GM19395 (cell line): ENCODE data around the gene ZNG1F.
"Not testable (repeated sequence)": the region's sequence is repeated elsewhere in the genome, so short reads cannot be mapped to it uniquely, and the experiment has no call there.

ENCODE experiments used
- ATAC-seq: cut with Tn5 transposase; IDR thresholded peaks from one replicate; pipeline ENCODE4 v1.9.1; 2021; ENCODE audit warnings: mild to moderate bottlenecking, moderate library complexity; ENCODE audit not compliant: unreplicated experiment

ZNG1F gene

DNA sequence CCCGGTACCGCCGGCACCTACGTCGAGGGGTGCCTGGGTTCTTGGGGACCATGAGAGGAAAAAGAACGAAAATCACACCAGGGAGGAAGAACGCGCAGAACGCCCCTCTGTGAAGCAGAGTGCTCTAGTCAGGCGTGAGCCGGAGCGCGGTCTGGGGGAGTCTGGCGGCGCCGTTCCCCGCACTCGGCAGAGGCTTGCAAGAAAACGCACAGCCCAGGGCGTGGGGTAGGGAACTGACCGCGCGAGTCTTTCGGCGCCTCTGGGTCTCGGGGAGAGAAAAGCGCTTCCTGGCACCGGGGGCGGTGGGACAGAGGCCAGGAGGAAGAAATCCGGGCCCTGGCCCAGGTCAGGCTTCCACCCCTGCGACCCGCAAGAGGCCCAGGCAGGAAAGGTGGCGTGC lies 65.3 kb downstream of the ZNG1F start:
- ATAC-seq, result not testable (repeated sequence)

DNA sequence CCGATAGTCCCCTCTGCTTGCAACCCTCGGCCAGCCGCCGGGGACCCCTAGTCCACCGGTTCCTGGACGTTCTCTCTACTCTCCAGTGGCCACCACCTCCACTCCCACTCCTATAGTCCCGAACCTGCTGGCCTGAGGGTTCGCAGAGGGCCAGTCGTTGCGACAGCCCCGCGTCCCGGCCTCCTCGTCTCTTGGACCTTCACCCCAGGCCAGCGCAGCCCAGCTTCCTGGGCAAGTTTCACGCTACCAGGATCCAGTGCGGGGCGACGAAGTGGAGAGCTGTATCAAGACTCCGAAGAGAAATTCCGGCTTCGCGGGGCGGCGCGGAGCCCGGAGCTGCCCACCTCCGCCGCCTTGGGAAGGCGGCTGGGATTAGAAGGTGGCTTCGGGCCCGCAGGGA lies 65.7 kb downstream of the ZNG1F start:
- not testable (repeated sequence) for ATAC-seq

DNA sequence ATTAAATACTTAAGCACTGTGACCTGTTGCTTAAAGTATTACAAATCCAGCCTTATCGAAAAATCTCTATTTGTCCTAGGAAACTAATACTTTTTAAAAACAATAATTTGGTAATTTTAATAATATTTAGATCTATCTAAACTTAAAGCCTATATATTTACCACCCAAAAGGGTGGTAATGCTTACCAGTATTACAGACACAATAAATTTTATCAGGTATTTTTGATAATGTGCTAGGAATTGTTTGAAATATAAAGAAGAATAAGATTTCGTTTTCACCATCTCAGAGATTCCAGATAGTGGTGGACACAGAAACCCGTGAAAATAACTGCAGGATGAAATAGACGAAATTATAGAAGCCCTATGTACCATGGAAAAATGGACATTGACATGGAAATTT lies 68.4 kb downstream of the ZNG1F start:
- ATAC-seq, result not testable (repeated sequence)

- ATAC-seq, result not testable (repeated sequence)
Observed at GRCh38 chr9:41119719-41120118, 69.4 kb downstream of the ZNG1F start.

- not testable (repeated sequence) for ATAC-seq
Observed at GRCh38 chr9:41119311-41119710, 69.8 kb downstream of the ZNG1F start.

- not testable (repeated sequence) for ATAC-seq
Observed at GRCh38 chr9:41113348-41113747, 75.8 kb downstream of the ZNG1F start.

- ATAC-seq, result not testable (repeated sequence)
Observed at GRCh38 chr9:41111414-41111813, 77.7 kb downstream of the ZNG1F start.

GRCh38 chr9:41110913-41111312 lies 78.2 kb downstream of the ZNG1F start:
- not testable (repeated sequence) for ATAC-seq

GRCh38 chr9:41109253-41109652 lies 79.9 kb downstream of the ZNG1F start:
- ATAC-seq, result not testable (repeated sequence)

DNA sequence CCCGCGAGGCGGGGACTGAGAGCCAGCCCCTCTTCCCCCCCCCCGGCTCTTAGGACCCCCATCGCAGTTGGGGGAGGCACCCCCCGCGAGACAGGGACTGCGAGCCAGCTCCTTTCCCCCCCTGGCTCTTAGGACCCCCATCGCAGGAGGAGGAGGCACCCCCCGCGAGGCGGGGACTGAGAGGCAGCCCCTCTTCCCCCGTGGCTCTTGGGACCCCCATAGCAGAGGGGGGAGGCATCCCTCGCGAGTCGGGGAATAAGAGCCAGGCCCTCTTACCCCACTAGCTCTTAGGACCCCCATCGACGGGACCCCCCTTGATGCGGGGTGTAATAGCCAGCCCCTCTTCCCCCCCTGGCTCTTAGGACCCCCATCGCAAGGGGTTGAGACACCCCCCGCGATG lies 80.3 kb downstream of the ZNG1F start:
- not testable (repeated sequence) for ATAC-seq

DNA sequence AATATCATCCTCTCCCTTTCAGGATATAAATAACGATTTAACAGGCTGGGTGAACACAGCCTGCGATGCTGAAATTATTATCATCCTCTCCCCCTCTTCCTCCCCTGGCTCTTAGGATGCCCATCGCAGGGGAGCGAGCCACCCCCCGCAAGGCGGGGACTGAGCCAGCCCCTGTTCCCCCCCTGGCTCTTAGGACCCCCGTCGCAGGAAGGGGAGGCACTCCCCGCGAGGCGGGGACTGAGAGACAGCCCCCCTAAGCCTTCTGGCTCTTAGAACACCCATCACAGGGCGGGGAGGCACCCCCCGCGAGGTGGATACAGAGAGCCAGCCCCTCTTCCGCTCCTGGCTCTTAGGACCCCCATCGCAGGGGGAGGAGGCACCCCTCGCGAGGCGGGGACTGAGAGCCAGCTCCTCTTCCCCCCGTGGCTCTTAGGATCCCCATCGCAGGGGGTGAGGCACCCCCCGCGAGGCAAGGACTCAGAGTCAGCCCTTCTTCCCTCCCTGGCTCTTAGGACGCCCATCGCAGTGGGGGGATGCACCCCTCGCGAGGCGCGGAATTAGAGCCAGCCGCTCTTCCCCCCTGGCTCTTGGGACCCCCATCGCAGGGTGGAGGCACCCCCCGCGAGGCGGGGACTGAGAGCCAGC lies 82.5 kb downstream of the ZNG1F start:
- not testable (repeated sequence) for ATAC-seq

DNA sequence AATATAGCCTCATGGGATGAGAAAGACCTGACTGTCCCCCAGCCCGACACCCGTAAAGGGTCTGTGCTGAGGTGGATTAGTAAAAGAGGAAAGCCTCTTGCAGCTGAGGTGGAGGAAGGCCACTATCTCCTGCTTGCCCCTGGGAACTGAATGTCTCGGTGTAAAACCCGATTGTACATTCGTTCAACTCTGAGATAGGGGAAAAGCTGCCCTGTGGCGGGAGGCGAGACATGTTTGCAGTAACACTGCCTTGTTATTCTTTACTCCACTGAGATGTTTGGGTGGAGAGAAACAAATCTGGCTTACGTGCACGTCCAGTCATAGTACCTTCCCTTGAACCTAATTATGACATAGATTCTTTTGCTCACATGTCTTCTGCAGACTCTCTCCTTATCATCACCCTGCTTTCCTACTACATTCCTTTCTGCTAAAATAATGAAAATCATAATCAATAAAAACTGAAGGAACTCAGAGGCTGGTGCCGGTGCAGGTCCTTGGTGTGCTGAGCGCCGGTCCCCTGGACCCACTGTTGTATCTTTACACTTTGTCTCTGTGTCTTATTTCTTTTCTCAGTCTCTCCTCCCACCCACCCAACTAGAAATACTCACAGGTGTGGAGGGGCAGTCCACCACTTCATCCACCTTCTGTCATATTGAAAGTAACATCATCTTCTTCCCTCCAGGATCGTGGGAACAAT lies 83.4 kb downstream of the ZNG1F start:
- ATAC-seq, result not testable (repeated sequence)

DNA sequence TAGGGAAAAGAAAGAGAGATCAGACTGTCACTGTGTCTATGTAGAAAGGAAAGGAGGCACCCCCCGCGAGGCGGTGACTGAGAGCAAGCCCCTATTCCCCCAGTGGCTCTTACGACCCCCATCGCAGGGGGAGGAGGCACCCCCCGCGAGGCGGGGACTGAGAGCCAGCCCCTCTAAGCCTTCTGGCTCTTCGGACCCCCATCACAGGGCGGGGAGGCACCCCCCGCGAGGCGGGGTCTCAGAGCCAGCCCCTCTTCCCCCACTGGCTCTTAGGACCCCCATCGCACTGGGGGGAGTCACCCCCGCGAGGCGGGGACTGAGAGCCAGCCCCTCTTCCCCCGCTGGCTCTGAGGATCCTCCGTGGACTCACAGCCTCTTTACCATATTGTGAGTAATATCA lies 84.6 kb downstream of the ZNG1F start:
- ATAC-seq, result not testable (repeated sequence)

- not testable (repeated sequence) for ATAC-seq
Observed at GRCh38 chr9:41100508-41100907, 88.6 kb downstream of the ZNG1F start.

- ATAC-seq, result not testable (repeated sequence)
Observed at GRCh38 chr9:41098759-41099158, 90.4 kb downstream of the ZNG1F start.

DNA sequence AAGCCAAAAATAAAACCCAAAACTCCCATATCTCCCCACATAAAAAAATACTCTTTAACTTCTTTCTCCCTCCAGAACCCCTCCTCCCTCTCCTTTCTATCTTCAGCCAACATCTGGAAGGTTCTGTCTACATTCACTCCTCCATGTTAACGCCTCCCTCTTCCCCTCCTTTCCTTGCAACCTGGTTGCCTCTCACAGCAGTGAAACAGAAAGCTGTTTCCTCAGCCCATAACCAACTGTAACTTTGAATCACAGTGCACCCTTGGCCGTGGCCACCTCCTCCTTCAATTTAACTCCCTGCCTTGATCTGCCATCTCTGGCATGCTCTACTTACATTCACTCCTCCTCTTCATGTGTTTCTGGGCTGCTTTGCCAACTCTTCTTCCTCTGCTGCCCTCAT lies 94.1 kb downstream of the ZNG1F start:
- not testable (repeated sequence) for ATAC-seq

GRCh38 chr9:41094010-41094773 lies 94.9 kb downstream of the ZNG1F start:
- not testable (repeated sequence) for ATAC-seq

GRCh38 chr9:41090922-41091321 lies 98.2 kb downstream of the ZNG1F start:
- not testable (repeated sequence) for ATAC-seq

GRCh38 chr9:41090386-41090785 lies 98.7 kb downstream of the ZNG1F start:
- not testable (repeated sequence) for ATAC-seq

DNA sequence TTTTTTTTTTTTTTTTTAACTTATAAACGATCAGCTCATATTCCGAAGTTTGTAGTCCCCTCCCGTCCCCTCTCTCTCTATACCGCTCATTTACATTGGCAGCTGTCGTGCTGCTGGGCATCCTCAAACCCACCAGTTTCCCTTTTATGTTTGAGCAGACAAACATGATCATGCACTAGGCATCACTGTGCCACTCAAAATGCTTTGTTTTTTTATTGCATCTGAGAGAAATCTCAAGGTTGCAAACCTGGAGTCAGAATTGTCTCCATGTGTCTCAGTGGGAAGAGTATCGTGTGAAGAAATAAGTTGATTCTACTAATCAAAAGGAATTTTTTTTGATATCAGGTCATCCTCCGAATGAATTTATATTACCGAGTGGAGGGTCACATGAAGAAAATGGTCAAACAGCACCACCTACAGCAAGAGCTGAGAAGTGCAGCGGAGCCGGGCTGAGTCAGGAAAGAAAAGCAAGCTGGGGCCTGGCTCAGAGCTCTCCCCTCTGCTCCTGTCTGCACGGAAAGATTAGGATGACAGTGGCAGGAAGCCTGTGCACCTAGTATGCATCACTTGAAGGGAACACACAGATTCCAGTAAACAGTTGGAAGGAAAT lies 100.6 kb downstream of the ZNG1F start:
- peak; percentile 80 for ATAC-seq

- ATAC-seq, result not testable (repeated sequence)
Observed at GRCh38 chr9:41087929-41088328, 101.2 kb downstream of the ZNG1F start.
